Kidney capillary endothelial cell (primary cell): ENCODE data around the gene GGN.
A peak's percentile ranks its signal among the peaks of the same experiment; 100 is the strongest.
"Not testable (repeated sequence)": the region's sequence is repeated elsewhere in the genome, so short reads cannot be mapped to it uniquely, and the experiment has no call there.

ENCODE experiments used
- DNase-seq: peaks from one replicate; pipeline ENCODE4 v3.0.0-alpha.2; 2018; ENCODE audit warnings: low spot score

The GGN gene, protein sequence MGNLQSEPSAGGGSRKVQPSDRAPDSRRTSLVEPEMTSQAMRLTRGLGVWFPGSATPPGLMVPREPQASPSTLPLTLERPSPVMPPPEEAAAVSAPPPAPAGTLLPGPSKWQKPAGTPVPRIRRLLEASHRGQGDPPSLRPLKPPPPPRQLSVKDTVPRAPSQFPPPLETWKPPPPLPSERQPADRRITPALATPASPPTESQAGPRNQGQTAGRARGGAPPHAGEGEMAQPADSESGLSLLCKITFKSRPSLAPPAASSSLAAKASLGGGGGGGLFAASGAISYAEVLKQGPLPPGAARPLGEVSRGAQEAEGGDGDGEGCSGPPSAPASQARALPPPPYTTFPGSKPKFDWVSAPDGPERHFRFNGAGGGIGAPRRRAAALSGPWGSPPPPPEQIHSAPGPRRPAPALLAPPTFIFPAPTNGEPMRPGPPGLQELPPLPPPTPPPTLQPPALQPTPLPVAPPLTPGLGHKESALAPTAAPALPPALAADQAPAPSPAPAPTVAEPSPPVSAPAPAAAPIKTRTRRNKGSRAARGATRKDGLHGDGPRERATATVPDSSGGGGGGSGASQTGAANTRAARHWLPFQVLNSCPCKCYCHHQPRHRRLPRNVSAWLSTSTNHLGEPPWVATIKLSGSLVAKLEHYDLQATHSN

DNA sequence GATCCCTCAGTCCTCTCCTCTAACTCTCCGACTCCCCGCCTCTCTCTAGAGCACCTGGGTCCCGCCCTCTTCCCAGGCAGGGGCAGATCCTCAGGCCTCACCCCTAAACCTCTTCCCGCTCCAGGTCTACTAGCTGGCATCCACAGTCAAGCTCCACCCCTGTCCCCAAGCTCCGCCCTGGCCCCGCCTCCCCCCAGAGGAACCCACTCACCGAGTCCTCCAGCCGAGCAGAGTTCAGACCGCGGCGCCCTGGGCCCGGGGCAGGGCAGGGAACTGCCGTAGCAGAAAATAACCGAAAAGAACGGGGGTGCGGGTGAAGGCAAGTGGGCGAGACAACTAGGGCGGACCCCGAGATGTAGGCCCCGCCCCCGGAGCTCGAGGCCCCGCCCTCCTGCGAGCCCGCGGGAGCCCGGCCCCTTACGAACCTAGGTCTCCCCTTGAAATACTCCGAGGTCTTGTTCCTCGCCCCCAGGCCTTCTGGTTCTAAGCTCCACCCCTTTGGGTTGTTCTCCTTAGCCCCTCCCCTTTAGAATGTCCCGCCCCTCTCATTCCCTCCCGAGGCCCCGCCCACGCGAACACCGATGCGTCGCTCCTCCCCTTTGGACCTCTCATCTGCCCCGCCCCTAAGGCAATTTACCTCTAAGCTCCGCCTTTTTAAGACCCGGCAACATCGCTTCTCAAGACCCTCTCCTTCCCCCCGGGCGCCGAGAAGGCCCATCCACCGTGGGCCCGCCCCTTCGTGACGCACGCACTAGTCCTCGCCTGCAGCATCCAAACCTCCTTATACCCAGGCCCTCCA is at the start of gene GGN:
TSS of gene GGN (minus strand) at position 485 of the 799 bp plus-strand sequence. CDS start 773 bp downstream, outside the sequence.
- DNase-seq = peak; percentile 88

DNA sequence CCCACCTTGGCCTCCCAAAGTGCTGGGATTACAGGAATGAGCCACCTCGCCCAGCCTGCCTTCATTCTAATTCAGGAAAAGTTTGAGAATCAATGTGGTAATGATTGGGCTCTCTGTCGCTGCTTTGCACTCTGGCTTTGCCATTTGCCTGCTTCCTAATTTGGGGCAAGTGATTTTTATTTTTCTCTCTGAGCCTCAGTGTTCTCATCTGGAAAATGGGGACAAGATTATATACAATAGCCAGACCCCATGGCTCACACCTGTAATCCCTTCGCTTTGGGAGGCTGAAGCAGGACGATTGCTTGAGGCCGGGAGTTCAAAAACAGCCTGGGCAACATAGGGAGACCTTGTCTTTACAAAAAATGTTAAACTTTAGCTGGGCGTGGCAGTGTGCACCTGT is 49.5 kb upstream of the GGN start:
- no peak for DNase-seq

DNA sequence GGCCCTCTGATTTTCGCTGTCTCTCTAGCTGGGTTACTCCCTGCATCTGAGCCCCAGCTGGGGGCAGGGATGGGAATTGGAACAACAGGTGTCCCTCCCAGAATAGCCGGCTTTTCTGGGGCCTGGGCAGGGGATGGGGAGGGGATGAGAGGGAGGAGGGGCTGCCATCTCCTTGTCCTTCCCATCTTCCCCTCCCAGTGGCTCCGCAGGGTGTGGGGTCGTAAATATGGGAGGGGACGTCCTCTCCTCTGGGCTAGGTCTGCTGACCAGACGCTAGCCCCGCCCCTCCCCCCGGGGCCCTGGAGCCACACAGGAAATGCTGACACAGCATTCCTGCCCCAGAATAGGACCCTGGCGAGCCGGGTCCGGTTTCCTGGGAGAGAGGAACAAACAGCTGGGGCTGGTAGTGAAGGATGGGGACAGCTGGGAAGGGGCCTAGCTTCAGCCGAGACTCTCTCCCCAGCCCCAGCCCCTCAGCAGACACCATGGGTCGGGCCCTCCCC is 46.8 kb upstream of the GGN start:
- DNase-seq = no peak

DNA sequence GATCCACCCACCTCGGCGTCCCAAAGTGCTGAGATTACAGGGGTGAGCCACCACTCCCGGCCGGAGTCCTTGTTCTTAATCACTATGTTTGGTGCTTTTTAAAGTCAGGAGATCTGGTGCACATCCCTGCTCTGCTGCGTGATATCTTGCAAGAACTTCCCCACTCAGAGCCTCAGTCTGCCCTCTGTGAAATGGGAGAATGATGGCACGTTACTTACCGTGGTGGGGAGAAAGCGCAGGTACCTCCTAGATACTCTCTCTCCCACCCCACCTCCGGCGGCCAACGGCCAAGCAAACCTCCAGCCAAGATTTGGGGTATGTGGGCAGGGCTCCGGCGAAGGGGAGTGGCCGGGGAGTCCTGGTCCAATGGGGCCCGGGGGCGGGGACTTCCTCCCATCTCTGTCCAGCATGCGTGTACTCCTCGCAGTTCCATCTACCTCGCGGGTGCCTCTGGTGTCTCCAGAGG is 45.5 kb upstream of the GGN start, which contains the start of gene RYR1:
TSS of gene RYR1 (plus strand) at position 424 of the 466 bp plus-strand sequence. CDS start 139 bp downstream, outside the sequence.
- DNase-seq = no peak

DNA sequence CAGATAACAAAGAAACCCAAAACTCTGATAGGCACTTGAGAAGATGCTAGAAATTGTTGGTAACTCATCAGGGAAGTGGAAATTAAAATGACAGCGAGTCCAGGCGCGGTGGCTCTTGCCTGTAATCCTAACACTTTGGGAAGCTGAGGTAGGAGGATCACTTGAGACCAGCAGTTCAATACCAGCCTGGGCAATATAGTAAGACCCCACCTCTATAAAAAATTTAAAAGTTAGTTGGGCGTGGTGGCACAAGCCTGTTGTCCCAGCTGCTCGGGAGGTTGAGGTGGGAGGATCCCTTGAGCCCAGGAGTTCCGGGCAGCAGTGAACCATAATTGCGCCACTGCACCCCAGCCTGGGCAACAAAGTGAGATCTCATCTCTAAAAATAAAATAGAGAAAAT is 43.1 kb upstream of the GGN start:
- DNase-seq = no peak

DNA sequence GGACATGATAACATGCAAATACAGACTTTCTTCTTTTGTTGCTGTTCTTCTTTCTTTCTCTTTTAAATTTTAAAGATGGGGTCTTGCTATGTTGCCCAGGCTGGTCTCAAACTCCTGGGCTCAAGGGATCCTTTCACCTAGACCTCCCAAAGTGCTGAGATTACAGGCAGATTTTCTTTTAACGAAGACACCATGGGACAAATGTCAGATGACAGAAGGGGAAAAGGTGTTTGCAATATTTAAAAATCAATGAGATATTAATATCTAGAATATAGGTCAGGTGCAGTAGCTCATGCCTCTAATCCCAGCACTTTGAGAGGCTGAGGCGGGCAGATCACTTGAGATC is 42.0 kb upstream of the GGN start:
- no peak for DNase-seq

DNA sequence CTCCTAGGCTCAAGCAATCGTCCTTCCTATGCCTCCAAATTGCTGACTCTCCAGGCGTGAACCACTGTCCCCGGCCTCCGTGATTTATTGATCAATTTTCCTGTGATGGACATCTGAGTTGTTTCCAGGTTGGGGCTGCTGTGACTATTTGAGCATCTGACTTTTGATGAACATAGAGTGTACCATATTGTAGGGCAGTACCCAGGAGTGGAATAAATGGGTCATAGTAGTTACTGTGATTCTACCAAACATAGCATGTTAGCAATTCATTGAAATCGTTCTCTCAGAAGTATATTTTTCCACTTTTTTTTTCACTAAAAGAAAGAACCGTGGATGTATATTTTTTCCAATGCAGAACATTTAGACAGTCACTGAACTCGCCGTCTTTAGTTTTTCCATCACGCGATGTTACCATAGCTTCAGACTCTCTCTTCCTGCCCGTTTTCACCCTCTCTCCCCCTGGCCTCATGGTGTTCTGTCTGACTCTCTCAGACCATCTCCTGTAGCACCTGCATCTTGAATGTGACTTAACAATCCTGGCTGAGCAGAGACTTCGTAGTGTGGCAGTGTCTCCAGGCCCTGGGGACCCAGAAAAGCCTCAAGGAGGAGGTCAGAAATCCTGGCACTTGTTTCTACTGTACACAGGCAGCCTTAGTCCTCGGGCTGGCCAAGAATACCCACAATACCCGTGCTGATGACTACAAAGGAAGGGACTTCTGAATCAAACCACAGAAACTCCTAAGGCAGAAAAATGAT is 41.4 kb upstream of the GGN start:
- DNase-seq = no peak

DNA sequence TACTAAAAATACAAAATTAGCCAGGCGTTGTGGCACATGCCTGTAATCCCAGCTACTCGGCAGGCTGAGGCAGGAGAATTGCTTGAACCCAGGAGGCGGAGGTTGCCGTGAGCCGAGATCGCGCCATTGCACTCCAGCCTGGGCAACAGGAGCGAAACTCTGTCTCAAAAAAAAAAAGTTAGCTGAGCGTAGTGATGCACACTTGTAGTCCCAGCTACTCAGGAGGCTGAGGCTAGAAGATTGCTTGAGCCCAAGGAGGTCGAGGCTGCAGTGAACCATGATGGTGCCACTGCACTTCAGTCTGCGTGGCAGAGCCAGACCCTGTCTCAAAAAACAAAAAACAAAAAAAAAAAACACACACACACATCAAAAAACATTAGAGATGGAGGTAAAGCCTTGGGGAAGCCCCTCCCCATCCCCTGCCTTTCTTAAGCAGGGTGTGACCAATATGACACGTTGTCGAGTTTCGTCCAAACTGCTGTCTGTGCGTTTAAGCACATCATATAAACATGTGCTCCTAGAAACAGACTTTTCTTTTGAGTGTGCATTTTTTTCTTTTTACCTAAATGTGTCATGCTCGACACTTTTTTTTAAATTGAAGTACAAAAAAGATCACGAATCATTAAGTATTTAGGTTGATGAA is 39.3 kb upstream of the GGN start:
- DNase-seq = not testable (repeated sequence)

DNA sequence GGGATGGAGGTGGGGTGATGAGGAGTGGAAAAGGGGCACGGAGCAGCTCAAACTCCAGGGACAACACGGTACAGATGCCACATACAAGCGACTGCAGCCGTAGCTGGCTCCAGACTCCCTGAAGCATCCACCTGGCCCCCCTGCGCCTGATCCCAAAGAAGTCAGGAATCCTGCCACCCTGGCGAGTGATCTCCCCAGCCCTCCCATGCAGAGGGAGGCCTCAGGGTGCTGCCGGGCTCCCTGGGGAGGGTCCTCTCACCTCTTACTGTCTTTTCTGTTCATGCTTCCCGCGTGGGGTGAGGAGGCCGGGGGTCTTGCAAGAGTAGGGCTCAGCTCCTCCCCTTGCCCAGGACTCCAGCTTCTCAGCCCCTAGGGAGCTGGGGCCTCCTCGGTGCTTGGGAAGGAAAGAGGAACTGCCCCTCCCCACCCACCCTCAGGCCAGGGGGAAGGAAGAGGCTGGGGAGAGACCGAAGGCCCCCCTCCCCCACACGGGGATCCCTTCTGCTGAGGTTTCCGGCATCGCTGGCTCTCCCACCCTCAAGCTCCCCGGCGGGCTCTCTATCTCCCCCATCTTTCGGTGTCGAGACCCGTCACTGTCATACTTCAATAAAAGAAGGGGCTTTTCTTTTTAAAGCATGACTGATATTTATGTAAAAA is 38.1 kb upstream of the GGN start, which contains the start of gene RASGRP4:
TSS of gene RASGRP4 (minus strand) at position 410 of the 657 bp plus-strand sequence. CDS start at position 282, 128 bp downstream.
- DNase-seq = no peak

DNA sequence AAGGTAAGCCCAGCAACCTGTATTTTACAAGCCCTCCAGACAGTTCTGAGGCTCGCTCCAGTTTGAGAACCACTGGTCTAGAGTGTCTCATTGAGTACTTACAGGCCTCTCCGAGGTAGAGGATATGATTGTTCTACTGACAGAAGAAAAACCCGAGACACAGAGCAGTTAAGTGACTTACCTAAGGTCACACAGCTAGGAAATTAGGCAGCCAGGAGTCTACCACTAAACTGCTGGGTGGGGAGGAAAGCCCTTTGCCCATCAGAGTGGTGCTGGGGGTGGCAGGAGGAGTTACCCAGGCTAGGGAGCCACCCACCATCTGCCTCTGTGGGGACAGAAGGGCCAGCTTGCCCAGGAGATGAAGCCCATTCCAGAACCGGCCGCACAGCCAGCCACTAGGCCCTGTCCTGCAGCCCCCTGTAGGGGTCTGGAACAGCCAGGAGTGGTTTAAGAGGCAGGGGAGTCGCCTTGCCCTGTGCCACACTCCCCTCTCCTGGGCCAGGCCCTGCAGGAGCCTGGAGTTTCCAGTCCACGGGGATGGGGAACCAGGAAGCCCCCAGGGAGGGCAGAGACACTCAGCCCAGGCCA is 37.5 kb upstream of the GGN start:
- no peak for DNase-seq

DNA sequence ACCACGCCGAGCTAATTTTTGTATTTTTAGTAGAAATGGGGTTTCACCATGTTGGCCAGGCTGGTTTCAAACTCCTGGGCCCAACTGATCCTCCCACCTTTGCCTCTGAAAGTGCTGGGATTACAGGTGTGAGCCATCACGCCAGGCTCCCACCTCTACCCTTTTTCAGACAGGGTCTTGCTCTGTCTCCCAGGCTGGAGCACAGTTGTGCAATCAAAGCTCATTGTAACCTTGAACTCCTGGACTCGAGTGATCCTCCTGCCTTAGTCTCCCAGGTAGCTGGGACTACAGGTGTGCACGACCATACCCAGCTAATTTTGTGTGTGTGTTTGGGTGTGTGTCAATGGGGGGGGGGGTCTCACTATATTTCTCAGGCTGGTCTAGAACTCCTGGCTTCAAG is 36.4 kb upstream of the GGN start:
- DNase-seq = no peak

DNA sequence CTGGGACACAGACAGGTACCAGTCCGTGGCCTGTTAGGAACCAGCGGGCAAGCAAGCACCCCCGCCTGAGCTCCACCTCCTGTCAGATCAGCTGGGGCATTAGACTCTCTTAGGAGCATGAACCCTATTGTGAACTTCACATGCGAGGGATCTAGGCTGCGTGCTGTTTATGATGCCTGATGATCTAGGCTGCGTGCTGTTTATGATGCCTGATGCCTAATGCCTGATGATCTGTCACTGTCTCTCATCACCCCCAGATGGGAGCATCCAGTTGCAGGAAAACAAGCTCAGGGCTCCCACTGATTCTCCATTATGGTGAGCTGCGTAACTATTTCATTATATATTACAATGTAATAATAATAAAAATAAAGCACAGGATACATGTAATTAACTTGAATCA is 34.6 kb upstream of the GGN start:
- DNase-seq = no peak

DNA sequence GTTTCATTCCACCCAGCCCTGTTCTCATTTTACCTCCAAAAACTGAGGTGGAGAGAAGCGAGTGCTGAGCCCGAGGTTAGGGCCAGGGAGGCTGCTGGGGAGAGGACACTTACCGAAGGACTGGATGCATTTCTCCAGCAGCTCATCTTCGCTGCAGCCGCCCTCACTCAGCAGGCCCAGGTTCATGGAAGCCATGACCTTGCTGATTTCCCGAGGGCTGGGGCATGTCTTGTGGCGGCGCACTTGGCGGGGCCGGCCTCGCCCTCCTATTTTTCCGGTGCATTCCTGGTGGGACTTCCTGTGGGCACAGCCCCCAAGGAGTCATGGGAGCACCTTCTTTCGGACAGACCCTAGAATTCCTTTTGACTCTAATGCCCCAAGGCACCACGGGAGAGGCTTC is 34.0 kb upstream of the GGN start:
- DNase-seq = no peak

DNA sequence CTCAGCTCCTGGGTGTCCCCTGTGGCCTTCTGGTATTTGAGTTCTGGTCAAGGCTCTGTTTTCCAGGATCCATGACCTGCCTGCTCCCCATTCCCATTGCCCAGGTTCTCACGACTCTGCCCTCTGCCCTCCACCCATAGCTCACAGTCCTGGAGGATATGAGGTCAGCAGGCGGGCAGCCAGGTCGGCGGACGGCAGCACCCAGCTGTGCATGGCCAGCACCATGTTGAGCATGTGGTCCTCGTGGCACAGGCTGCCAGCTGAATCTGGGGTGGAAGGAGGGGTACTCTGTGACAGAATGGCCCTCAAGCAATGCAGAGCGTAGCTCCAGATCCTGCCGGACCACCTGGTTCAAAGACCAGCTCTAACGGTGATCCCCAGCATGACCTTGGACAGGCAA is 33.1 kb upstream of the GGN start:
- no peak for DNase-seq

DNA sequence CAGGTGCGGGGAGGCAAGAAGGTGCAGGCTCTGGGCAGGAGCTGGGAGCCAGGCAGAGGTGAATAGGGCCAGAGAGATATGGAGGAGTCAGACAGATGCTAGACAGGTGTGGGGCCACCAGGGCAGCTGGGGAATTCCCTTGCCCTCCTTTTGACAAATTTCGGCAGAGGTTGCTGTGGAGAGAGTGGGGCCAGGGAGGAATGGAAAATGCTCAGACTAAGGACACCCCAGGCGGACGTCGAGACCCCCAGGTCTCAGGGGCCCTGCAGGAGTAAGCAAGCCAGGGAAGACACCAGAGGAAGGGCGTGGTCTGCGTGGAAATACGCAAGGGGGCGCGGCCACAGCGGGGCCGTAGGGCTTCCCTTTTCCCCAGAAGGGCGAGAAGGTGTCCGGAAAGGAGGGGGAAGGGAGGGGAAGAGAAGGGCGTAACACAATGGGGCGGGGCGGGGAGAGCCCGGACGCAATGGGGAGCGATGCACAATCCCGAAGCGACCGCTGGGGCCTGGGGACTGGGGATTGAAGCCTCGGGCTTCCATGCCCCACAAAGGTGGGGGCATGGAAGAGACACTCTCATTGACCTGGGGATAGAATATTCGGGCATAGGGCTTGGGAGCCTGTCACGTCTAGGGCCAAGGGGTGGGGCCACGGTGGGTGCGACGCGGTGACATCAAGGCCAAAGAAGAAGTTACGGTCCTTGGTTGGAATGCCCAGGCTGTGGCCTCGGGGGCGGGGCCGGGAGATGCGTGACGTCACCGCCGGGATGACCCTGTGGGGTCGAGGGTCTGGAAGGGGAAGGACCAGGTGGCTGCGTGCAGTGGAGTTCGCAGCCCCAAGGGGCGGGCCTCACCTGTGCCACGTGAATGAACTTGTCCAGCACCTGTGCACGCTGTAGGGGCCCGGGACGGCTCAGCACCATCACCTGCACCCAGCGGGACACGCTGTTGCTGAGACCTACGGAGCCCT is 30.0 kb upstream of the GGN start:
- no peak for DNase-seq

DNA sequence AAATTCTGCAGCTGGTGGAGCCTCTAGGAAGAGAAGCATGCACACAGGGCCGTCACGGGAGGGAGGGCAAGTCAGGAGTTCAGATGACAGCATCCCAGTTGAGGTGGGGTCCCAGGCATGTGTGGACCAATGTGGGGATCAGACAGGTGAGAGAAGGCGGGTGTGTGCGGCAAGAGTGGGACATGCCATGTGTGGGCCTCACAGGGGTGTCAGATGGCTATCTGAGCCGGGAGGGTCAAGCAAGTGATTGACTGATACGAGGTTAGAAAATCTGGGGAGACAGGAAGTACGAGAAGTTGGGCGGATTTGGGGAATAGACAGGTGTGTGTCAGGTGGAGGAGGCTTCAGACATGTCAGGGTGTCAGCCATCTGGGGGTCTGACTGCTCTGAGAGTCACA is 29.3 kb upstream of the GGN start:
- no peak for DNase-seq

DNA sequence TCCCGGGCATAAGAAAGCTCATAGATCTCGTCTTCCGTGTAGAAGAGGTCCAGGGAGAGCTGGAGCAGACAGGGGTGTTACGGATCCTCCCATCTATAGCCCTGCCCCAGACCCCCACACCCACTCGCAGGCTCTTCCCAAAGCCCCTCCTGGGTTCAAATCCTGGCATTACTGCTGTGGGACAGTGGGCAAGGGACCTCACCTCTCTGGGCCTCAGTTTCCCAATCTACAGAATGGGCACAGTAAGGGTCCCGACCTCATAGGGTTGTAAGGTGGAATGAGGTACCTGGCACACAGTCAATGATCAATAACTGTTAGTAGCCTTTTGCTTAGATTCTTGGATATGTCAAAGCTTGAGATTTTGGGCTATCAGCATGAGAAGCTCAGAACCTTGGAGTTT is 25.6 kb upstream of the GGN start:
- DNase-seq = no peak

DNA sequence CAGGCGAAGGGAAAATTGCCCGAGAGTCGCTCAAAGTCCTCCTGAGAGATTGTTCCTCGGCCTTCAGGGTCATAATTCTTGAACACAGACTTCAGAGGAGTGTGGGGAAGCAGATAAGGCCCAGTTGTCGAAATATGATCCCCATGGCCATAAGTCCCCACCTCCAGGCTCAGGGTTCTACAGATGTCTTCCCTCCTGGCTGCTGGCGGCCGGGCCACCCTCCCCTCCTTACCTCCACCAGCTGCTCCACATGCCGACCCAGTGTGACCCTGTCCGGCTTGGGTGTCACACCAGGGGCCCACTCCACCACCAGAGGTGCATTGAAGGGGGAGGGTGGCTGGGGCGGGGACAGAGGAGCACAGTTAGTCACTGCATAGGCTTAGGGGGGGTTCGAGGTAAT is 25.1 kb upstream of the GGN start:
- no peak for DNase-seq

DNA sequence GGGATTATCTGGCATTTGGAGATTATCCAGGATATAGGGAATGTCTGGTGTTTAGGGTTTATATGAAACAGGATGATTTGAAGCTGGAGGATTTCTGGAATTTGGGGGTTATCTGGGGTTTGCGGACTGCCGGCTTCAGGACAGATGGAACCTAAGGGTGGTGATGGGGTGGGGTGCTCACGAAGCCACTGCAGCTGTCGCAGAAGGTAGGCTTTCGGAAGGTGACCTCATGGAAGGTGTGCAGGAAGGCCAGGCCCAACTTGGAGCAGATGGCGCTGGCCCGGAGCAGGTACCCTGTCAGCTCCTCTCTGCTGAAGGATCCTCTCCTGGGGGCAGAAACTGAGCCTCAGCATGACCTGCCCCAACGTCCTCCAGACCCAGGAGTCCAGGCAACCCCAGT is 24.7 kb upstream of the GGN start:
- no peak for DNase-seq
